Retinal pigment epithelial cell (primary cell): ENCODE data around the gene MYBBP1A.
"Not testable (repeated sequence)": the region's sequence is repeated elsewhere in the genome, so short reads cannot be mapped to it uniquely, and the experiment has no call there.

Experiments used
- DNase-seq: peaks from one replicate; pipeline ENCODE4 v3.0.0-alpha.2; 2010; ENCODE audit warnings: low read depth
- H3K4me3 ChIP-seq: 2 replicates; pipeline ENCODE4 v1.5.1; 2011; ENCODE audit warnings: mild to moderate bottlenecking, low read length, control low read depth, moderate library complexity
- TF ChIP-seq, protein P1 (sequence below): conservative IDR thresholded peaks from 2 replicates; pipeline ENCODE4 v1.5.1; 2011; ENCODE audit warnings: low read depth, low read length, control low read depth, inconsistent platforms

The MYBBP1A gene, protein sequence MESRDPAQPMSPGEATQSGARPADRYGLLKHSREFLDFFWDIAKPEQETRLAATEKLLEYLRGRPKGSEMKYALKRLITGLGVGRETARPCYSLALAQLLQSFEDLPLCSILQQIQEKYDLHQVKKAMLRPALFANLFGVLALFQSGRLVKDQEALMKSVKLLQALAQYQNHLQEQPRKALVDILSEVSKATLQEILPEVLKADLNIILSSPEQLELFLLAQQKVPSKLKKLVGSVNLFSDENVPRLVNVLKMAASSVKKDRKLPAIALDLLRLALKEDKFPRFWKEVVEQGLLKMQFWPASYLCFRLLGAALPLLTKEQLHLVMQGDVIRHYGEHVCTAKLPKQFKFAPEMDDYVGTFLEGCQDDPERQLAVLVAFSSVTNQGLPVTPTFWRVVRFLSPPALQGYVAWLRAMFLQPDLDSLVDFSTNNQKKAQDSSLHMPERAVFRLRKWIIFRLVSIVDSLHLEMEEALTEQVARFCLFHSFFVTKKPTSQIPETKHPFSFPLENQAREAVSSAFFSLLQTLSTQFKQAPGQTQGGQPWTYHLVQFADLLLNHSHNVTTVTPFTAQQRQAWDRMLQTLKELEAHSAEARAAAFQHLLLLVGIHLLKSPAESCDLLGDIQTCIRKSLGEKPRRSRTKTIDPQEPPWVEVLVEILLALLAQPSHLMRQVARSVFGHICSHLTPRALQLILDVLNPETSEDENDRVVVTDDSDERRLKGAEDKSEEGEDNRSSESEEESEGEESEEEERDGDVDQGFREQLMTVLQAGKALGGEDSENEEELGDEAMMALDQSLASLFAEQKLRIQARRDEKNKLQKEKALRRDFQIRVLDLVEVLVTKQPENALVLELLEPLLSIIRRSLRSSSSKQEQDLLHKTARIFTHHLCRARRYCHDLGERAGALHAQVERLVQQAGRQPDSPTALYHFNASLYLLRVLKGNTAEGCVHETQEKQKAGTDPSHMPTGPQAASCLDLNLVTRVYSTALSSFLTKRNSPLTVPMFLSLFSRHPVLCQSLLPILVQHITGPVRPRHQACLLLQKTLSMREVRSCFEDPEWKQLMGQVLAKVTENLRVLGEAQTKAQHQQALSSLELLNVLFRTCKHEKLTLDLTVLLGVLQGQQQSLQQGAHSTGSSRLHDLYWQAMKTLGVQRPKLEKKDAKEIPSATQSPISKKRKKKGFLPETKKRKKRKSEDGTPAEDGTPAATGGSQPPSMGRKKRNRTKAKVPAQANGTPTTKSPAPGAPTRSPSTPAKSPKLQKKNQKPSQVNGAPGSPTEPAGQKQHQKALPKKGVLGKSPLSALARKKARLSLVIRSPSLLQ (N-terminal part only)

DNA sequence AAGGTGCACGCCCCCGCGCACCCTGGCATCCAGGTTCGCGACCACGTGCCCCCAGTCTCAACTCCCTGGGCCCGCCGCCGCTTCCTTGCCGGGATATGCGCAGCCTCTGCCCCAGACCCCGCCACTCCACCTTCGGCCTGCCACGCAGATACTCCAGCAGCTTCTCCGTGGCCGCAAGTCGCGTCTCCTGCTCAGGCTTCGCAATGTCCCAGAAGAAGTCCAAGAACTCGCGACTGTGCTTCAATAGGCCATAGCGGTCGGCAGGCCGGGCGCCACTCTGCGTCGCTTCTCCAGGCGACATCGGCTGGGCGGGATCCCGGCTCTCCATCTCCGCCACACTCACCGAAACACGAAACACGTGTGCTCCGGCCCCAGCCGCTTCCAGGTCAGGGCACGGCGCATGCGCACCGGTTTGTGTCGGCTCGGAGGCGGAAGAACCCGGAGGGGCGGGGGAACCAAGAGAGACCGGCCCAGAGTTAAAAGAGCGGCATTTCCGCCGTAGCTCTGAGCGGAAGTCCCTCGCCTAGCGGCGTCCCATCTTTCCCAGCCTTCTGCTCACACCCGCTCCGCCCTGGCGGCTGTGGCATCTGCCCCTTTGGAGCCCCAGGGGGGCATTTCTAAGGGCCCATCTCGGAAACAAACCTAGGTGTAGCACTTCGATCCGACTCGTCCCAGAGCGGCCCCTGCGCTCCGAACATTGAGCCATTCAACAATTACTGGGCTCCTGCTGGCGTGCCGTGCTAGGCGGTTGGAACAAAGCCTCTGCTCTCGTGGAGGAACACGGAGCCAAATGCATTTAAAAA lies at the start of gene MYBBP1A:
Gene MYBBP1A, minus strand, starts transcription at position 388 of the 803 bp plus-strand sequence. Its CDS starts 60 bp downstream, at position 328.
- TF ChIP-seq, protein P1, sequence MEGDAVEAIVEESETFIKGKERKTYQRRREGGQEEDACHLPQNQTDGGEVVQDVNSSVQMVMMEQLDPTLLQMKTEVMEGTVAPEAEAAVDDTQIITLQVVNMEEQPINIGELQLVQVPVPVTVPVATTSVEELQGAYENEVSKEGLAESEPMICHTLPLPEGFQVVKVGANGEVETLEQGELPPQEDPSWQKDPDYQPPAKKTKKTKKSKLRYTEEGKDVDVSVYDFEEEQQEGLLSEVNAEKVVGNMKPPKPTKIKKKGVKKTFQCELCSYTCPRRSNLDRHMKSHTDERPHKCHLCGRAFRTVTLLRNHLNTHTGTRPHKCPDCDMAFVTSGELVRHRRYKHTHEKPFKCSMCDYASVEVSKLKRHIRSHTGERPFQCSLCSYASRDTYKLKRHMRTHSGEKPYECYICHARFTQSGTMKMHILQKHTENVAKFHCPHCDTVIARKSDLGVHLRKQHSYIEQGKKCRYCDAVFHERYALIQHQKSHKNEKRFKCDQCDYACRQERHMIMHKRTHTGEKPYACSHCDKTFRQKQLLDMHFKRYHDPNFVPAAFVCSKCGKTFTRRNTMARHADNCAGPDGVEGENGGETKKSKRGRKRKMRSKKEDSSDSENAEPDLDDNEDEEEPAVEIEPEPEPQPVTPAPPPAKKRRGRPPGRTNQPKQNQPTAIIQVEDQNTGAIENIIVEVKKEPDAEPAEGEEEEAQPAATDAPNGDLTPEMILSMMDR: peak; percentile 6
- H3K4me3 ChIP-seq: peak within 1 kb of the TSS; percentile 89
- DNase-seq: peak; percentile 68

DNA sequence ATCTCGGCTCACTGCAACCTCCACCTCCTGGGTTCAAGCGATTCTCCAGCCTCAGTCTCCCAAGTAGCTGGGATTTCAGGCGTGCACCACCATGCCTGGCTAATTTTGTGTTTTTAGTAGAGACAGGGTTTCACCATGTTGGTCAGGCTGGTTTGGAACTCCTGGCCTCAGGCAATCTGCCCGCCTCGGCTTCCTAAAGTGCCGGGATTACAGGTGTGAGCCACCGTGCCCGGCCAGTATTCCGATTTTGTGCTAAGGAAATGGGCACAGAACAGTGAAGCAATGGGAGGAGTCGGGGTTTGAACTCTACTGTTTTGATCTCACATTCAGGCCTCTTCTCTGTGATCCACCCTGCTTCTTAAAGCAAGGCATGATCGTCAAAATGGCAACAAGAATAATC lies 49.6 kb upstream of the MYBBP1A start:
- not testable (repeated sequence) for DNase-seq, H3K4me3 ChIP-seq

DNA sequence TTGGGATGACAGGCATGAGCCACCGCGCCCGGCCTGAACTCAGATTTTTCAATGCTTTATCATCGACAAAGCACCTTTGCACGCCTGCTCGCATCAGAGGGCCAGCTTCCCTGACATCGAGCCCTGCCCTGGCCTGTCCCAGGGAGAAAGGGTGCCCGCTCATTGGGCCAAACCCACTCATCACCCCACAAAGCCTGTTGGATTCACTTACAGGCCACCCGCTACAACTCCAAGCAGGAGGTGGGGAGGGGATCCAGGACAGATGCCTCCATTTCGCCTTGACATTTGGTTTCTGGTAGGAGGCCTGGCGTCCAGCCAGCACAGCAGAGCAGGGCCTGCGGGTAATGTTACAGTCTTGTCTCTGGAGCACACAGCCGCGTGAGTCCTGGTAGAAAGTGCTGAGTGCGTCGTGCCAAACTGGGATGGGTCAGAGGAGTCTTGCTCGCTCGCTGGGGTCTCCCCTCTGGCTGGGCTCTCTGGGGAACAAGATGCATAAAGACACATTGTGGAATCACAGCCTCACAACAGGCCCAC lies 49.0 kb upstream of the MYBBP1A start:
- no peak for DNase-seq
- no peak overlapping the region for H3K4me3 ChIP-seq
- TF ChIP-seq, protein P1: no peak

DNA sequence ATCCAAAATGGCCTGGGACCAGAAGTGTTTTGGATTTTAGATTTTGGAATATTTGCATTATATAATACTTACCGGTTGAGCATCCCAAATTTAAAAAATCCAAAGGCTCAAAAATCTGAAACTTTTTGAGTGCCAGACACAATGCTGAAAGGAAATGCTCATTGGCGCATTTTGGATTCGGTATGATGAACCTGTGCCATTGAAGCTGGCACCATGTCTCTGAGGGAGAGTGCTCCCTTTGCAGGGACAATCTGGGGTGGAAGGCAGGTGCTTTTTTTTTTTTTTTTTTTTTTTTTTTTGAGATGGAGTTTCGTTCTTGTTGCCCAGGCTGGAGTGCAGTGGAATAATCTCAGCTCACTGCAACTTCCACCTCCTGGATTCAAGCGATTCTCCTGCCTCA lies 46.9 kb upstream of the MYBBP1A start:
- no peak for DNase-seq
- no peak overlapping the region for H3K4me3 ChIP-seq
- TF ChIP-seq, protein P1: no peak

DNA sequence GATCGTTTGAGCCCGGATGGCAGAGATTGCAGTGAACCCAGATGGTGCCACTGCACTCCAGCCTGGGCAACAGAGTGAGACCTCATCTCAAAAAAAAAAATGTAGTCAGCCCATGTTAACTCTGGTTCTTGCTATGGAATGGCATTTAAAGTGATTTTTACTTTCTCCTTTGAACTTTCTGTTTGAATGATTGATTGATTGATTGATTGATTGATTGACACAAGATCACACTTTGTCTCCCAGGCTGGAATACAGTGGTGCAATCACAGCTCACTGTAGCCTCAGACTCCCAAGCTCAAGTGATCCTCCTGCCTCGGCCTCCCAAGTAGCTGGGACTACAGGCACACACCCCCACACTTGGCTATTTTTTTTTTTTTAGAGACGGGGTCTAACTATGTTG lies 46.1 kb upstream of the MYBBP1A start:
- no peak for DNase-seq
- H3K4me3 ChIP-seq: no peak overlapping the region
- TF ChIP-seq, protein P1: no peak

DNA sequence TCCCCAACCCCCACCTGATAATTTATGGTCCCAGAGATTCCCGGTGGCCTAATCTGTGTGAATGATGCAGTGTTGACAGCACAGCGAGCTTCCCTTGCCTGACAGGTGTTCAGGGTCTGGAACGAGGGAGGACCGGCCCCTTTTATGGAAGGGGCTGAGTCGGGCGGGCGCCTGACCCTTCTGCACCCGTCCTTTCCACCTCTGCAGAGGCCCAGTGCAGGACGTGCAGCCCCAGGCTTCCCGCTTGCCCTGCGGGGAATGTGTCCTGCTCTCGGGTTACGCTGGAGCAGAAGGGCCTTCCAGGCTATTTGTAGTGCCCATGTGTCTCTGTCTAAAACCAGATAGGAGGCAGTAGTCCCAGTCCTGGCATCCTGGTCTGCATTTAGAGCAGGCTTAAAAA lies 45.4 kb upstream of the MYBBP1A start:
- TF ChIP-seq, protein P1: no peak
- no peak overlapping the region for H3K4me3 ChIP-seq
- DNase-seq: no peak
